Left hindlimb (tissue), 1 donor: ENCODE results near the gene EXOC7.
"Not testable (repeated sequence)": the region's sequence is repeated elsewhere in the genome, so short reads cannot be mapped to it uniquely, and the experiment has no call there.

ENCODE experiments used
- DNase-seq: peaks from one replicate; pipeline ENCODE4 v3.0.0-alpha.2; 2018

The EXOC7 gene

GRCh38 chr17:76074390-76075363 is 28.9 kb downstream of the EXOC7 start, which contains the start of gene GALR2:
GALR2 (plus strand) TSS chr17:76074781; CDS start chr17:76074884, 103 bp downstream.
- no peak for DNase-seq

DNA sequence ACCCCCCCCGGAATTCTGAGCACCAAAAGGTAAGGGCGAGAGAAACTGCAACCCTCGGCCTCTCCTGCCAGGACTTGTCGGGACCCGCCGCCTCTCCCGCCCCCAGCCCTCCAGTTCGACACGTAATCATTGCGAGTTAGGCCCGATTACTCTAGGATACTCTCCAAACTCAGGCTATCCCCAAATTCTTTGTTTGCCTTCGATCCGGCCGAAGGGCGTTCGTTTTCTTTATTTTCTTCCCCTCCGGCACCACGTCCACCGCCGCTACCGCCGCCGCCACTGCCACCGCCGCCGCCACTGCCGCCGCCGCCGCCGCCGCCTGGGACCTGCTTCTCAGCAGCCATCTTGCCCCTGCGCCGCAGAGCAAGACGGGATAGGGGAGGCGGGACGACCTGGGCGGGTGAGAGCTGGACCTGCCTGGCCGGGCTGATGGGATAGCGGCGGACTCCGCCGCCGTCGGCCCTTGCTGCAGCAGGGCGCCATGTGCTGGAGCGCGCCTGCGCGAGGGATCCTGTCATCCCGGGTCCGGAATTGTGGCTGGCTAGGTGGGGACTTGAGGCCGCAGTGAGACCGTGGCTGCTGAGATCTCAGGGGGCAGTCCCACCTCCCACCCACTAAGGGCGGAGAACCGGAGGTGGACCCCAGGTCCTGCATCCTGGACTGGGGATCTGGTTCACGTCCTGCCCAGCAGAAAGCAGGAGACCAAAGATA is 31.3 kb downstream of the EXOC7 start, which contains the start of gene SRP68:
Gene SRP68 (minus strand): TSS at position 370 of the 711 bp plus-strand sequence. CDS start 26 bp downstream, at position 344.
- DNase-seq = peak; percentile 96

DNA sequence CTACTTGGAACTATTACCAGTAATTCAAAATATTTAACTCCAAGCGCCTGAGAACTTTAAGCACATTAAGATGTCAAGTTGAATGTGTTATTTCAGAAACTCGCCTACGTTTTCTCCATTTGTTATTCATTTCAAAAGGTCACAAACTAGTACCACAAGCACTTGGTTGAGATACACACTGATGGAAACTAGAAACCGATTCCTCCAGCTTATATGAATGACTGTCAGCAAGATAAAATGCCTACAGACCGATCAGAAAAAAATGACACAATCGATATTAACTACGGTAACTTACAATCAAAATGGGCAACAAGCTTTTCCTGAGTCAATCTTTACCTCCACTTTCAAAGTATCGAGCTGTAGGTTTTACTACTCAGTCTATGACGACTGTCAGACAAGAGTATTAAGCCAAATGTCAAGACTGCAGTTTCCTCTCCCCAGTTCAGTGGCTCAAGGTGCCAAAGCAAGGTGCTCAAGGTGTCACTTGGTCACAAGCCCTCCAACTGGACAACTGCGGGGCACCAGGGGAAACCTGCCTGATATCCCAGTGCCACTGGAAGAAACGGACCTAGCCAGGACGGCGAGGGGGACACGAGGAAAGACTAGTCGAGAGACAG is 31.9 kb downstream of the EXOC7 start:
- DNase-seq = no peak

GRCh38 chr17:76065775-76066174 is 37.8 kb downstream of the EXOC7 start:
- no peak for DNase-seq

DNA sequence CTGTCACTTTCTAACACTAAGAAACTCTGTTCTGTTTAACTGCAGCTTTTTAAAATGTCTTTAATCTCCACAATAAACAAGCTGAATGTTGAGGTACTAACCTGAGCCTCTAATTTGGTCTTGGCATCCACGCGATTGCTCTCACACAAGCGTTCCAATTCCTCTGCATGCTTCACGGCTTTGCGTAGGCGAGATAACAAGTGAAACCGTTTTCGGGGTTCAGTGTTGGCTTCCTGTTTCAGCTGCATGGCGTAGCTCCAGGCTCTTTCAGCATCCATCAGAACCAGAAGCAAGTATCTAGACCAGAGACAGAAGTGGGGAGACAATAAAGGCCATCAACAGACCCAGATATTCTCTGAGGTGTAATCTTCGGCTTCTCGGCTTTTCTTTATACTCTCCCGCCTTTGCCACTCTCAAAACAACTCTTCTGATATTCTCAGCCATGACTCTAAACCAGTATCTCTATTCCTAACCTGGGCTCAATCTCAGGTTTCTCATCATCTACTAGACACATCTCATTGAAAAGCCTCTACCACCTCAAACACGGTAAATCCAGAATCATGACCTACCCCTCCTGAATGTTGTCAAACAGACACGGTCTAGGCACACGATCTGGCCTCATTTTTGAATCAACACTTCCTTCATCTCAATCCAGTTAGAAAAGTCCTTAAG is 39.6 kb downstream of the EXOC7 start:
- no peak for DNase-seq

GRCh38 chr17:76058264-76058663 is 45.3 kb downstream of the EXOC7 start:
- not testable (repeated sequence) for DNase-seq

- no peak for DNase-seq
Observed at GRCh38 chr17:76056882-76057281, 46.7 kb downstream of the EXOC7 start.

DNA sequence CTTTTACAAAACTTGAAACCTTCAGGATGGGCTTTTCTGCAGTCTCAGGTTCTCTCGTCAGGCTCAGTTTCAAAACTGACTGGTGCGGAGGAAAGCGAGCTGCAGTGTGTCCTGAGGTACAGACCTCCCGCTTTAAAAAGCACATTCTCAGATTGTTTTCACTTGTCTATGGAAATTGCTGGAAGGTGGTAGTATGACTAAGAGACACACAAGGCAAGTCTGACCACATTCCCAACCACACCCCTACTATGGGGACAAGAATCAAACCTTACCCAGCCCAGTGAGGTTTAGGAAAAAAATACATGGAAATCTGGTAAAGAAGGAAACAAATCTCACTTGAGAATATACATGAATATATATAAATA is 49.5 kb downstream of the EXOC7 start:
- no peak for DNase-seq

- DNase-seq = no peak
Observed at GRCh38 chr17:76053246-76054111, 50.1 kb downstream of the EXOC7 start.

DNA sequence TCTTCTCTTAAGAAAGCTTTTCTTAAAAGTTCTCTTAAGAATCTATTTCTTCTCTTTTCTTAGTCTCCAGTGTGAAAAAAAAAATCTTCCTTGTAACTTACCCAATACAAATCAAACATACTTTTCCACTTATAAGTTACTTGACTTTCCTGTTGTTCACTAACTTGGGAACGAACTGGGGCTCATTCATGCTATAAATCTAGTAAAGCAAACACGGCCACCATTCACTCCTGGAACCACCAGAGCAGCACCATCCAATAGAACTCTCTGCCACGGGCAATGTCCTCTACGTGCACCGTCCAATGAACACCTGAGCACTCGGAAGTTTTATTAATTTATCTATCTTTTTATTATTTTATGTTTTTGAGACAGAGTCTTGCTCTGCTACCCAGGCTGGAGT is 52.0 kb downstream of the EXOC7 start:
- no peak for DNase-seq

- DNase-seq = no peak
Observed at GRCh38 chr17:76050538-76051467, 52.8 kb downstream of the EXOC7 start.

DNA sequence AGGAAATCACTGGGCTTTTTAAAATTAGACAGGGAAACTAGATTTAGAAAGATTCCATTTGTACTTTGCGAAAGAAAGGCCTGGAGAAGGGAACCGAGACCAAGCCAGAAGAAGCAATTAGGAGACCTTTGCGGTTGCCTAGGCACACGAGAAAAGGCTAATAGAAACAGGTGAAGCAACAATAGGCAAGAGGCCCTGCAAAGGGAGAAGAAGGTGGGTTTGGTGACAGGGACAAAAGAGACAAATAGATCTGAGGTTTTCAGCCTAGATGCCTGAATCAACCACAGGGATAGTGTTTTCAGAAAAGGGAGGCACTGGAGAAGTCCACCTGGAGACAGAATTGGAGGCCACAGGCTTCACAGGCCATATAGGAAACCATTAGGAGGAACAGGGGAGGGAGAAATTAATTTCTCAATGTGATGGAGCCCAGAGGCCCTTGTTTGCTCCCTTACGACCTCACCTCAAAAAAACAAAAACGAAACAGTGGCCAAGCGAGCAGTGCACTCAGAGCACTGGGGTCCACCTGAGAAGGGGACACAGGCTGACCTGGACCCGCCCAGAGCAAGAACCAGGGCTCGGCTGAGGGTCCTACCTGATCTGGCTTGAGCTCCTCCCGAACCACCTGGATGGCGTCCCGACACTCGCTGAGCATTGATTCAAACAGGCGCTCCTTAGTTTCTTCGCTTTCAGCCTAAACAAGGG is 53.6 kb downstream of the EXOC7 start:
- no peak for DNase-seq

DNA sequence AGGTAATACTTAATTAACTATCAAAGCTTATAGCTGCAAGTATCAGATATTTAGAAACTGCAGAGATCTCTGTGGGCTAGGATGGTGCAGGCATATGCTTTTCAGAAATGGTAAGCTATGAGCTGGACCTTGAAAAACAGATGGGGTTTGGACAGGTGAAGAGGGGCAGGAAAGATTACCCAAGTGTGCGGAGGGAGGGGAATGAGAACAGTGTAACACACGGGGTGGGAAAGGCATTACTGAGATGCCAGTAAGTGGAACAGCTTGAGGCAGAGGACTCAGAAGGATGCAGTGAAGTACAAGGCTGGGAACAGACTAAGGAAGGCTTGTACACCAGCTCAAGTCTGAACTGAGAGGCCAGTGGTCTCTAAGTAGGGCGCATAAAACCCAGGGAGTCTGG is 54.3 kb downstream of the EXOC7 start:
- DNase-seq = no peak

- no peak for DNase-seq
Observed at GRCh38 chr17:76048711-76049110, 54.9 kb downstream of the EXOC7 start.

- no peak for DNase-seq
Observed at GRCh38 chr17:76048025-76048605, 55.5 kb downstream of the EXOC7 start.

DNA sequence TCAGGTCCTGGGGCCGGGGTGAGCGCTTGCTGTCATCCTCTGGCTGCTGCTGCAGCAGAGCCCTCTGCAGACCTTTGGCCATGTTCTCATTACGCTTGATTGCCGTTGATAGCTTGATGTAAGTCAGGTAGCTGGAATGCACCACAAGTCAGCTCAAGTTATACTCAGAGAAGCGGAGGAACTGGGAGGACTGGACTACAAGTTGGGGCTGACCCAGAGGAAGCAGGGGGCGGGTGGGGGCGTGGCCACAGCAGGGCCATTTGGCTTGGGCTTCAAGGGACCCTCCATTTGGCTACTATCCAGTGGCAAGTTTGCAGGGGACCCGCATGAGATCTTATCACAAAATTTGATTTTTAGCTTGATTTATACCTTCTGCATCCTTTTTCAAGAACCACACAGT is 57.5 kb downstream of the EXOC7 start:
- no peak for DNase-seq

GRCh38 chr17:76044475-76045007 is 59.0 kb downstream of the EXOC7 start:
- not testable (repeated sequence) for DNase-seq

- DNase-seq = not testable (repeated sequence)
Observed at GRCh38 chr17:76042868-76043267, 60.7 kb downstream of the EXOC7 start.

DNA sequence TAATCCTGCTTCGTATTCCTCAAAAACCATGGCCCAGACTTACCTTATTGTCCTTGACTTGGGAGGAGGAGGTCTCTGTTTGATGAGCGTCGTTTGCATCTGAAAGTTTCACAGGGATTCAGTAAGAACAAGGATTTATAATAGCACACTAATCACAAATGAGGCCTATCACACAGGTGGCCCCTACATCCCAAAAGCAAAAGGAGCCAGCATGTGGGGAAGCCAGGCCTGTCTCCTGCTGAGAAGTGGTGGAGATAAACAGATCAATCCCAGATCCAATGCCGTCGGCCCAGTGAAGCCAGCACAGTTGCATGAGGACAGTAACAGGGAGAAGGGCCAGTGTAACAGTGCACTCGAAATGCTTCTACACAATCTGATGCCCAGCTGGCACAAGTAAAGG is 63.2 kb downstream of the EXOC7 start:
- no peak for DNase-seq
